OCI-LY7 (cell line): ENCODE results near the gene GALM. TPM values are rescaled to one million over a fixed set of nuclear protein-coding genes. Genes with fewer than 3 reads are reported as not detected.

Experiments
- BruUV-seq: library from RNA; stranded (reverse); fragments of 400-500 nt; replicated peaks from 2 replicates; lab custom pipeline; 2021; lab: Mats Ljungman, UMichigan
- CTCF ChIA-PET: fragments of 300-600 bp; sonication (Branson Sonifier 250); formaldehyde crosslinking; loops from one replicate; lab custom pipeline; 2022; ENCODE audit warnings: antibody characterized with exemption; ENCODE audit not compliant: unreplicated experiment; lab: Charles Lee
- POLR2A ChIA-PET: fragments of 300-600 bp; sonication (Branson Sonifier 250); formaldehyde crosslinking; loops from one replicate; lab custom pipeline; 2022; ENCODE audit warnings: antibody characterized with exemption; lab: Charles Lee
- DNase-seq: peaks from one replicate; pipeline ENCODE4 v3.0.0-alpha.2; 2015; ENCODE audit warnings: low spot score
- H2AFZ ChIP-seq: fragments of 200-600 bp; sonication (generic), shearing (Covaris generic); 2 replicates; pipeline ENCODE4 v1.6.1; 2014; ENCODE audit warnings: mild to moderate bottlenecking, antibody characterized with exemption, low read length, moderate library complexity
- H3K27ac ChIP-seq: fragments of 200-600 bp; sonication (generic); 2 replicates; pipeline ENCODE4 v1.5.1; 2014; ENCODE audit warnings: mixed run types, low read depth, mild to moderate bottlenecking, moderate library complexity, low read length, inconsistent platforms; ENCODE audit not compliant: poor library complexity, severe bottlenecking
- H3K36me3 ChIP-seq: fragments of 200-600 bp; sonication (generic); 2 replicates; pipeline ENCODE4 v1.6.1; 2014; ENCODE audit warnings: mild to moderate bottlenecking, antibody characterized with exemption, low read length, moderate library complexity, mixed read lengths; ENCODE audit not compliant: insufficient read depth
- H3K4me1 ChIP-seq: fragments of 200-600 bp; sonication (generic); 2 replicates; pipeline ENCODE4 v1.5.1; 2014; ENCODE audit warnings: mild to moderate bottlenecking, low read length; ENCODE audit not compliant: insufficient read depth, poor library complexity, severe bottlenecking
- H3K4me2 ChIP-seq: fragments of 200-600 bp; sonication (generic); 2 replicates; pipeline ENCODE4 v1.6.1; 2014; ENCODE audit warnings: mild to moderate bottlenecking, low read length
- H3K4me3 ChIP-seq: fragments of 200-600 bp; sonication (generic); 2 replicates; pipeline ENCODE4 v1.5.1; 2014; ENCODE audit warnings: mild to moderate bottlenecking, low read depth, low read length; ENCODE audit not compliant: poor library complexity, severe bottlenecking
- H3K79me2 ChIP-seq: fragments of 200-600 bp; sonication (generic); 2 replicates; pipeline ENCODE4 v1.6.1; 2016; ENCODE audit warnings: low read depth, mild to moderate bottlenecking, low read length, moderate library complexity, mixed read lengths; ENCODE audit not compliant: insufficient read depth
- H3K9me2 ChIP-seq: fragments of 200-600 bp; sonication (generic); 2 replicates; pipeline ENCODE4 v1.6.1; 2016; ENCODE audit warnings: mild to moderate bottlenecking, low read length, mixed read lengths; ENCODE audit not compliant: insufficient read depth
- H3K9me3 ChIP-seq: fragments of 200-600 bp; sonication (generic); 2 replicates; pipeline ENCODE4 v1.6.1; 2014; ENCODE audit warnings: mild to moderate bottlenecking, mixed run types, low read length, mixed read lengths
- H4K20me1 ChIP-seq: fragments of 200-600 bp; sonication (generic); 2 replicates; pipeline ENCODE4 v1.6.1; 2014; ENCODE audit warnings: mild to moderate bottlenecking, antibody characterized with exemption, low read length, moderate library complexity, mixed read lengths; ENCODE audit not compliant: insufficient read depth
- CTCF ChIP-seq: fragments of 200-600 bp; sonication (generic); conservative IDR thresholded peaks from 2 replicates; pipeline ENCODE4 v1.5.1; 2014; ENCODE audit warnings: mild to moderate bottlenecking, antibody characterized with exemption, low read length, moderate library complexity, mixed read lengths
- EZH2phosphoT487 ChIP-seq: fragments of 200-600 bp; sonication (generic); IDR thresholded peaks from 2 replicates; pipeline ENCODE4 v1.6.1; 2018; ENCODE audit warnings: low read depth, borderline replicate concordance, mild to moderate bottlenecking, mixed run types, antibody characterized with exemption, low read length, moderate library complexity, mixed read lengths
- intact Hi-C: fragments of 100-400 bp; cut with micrococcal nuclease; formaldehyde crosslinking; loops from one replicate; pipeline ENCODE4 v1.10.0; 2022; ENCODE audit not compliant: unreplicated experiment
- total RNA-seq, 2 experiments: library from RNA; depleted of rRNA in 1 of 2; stranded (reverse); fragments of >200 nt in 1 of 2; shearing (Covaris generic) in 1 of 2; gene quantifications; 2 replicates each; pipeline ENCODE4 v1.2.3, GENCODE V29; 2014 to 2022

GALM gene
- total RNA-seq, 2 experiments from 2014 or later: 5.5 to 10.8 TPM

- Histone ChIP-seq H3K9me2 (no peaks in the 10 kb centered on the region), H3K4me1 (peaks cover 57% of the 10 kb centered on the region), H3K79me2 (peaks cover 80% of the 10 kb centered on the region), H3K9me3 (no peaks in the 10 kb centered on the region), H4K20me1 (peaks cover 46% of the 10 kb centered on the region), H3K36me3 (peaks cover 69% of the 10 kb centered on the region), H2AFZ (no peak overlapping the region), H3K4me2 (peak overlapping the region; percentile 79), H3K4me3 (peak overlapping the region; percentile 88), H3K27ac (peak overlapping the region; percentile 80)
- intact Hi-C loops: loop anchor here (10.0 kb wide), 1 partner anchor 434 kb away; no protein-coding TSS in a partner anchor
- CTCF ChIA-PET: no interaction called here
- TSS peak; percentile 57 for BruUV-seq
- TF ChIP-seq EZH2phosphoT487: no peak
- TF ChIP-seq CTCF: no peak
- POLR2A ChIA-PET: interaction anchor here (0.7 to 3.8 kb wide), 4 partner anchors 15 to 380 kb away, joined by 3 to 28 read pairs (median 4); no protein-coding TSS in a partner anchor
- DNase-seq: no peak
These were observed 83.3 kb downstream of the GALM start for GRCh38 chr2:38748943-38749804.

GRCh38 chr2:38750011-38750890 is 84.3 kb downstream of the GALM start:
- intact Hi-C loops: loop anchor here (5.0 kb wide), 1 partner anchor 372 kb away; the partner anchor contains the start of gene SOS1
- peak overlapping the region; percentile 88 for H3K4me3 ChIP-seq
- CTCF ChIA-PET: interaction anchor here (1.1 kb wide), 1 partner anchor 168 kb away, joined by 3 read pairs; no protein-coding TSS in a partner anchor
- H3K79me2 ChIP-seq: peaks cover 70% of the 10 kb centered on the region
- DNase-seq: peak; percentile 66
- peaks cover 59% of the 10 kb centered on the region for H3K4me1 ChIP-seq
- no TSS peak for BruUV-seq
- peak overlapping the region; percentile 79 for H3K4me2 ChIP-seq
- H3K27ac ChIP-seq: peak overlapping the region; percentile 80
- no peak overlapping the region for H2AFZ ChIP-seq
- H4K20me1 ChIP-seq: peaks cover 42% of the 10 kb centered on the region
- H3K36me3 ChIP-seq: peaks cover 58% of the 10 kb centered on the region
- no peaks in the 10 kb centered on the region for H3K9me3 ChIP-seq
- POLR2A ChIA-PET: interaction anchor here (0.6 to 3.8 kb wide), 22 partner anchors 9 to 379 kb away, joined by 3 to 36 read pairs (median 6); partner anchors contain the start of gene GEMIN6
- H3K9me2 ChIP-seq: no peaks in the 10 kb centered on the region
- TF ChIP-seq CTCF: no peak
- no peak for TF ChIP-seq EZH2phosphoT487
